DMS 273 treated with DMSO at 0.1 percent for 48 hours (cell line): ENCODE data around the gene CCNYL1.
"Not testable (repeated sequence)": the region's sequence is repeated elsewhere in the genome, so short reads cannot be mapped to it uniquely, and the experiment has no call there.

Source experiments
- DNase-seq: peaks from one replicate; lab custom pipeline; 2025; lab: John Stamatoyannopoulos, UW

CCNYL1 gene

DNA sequence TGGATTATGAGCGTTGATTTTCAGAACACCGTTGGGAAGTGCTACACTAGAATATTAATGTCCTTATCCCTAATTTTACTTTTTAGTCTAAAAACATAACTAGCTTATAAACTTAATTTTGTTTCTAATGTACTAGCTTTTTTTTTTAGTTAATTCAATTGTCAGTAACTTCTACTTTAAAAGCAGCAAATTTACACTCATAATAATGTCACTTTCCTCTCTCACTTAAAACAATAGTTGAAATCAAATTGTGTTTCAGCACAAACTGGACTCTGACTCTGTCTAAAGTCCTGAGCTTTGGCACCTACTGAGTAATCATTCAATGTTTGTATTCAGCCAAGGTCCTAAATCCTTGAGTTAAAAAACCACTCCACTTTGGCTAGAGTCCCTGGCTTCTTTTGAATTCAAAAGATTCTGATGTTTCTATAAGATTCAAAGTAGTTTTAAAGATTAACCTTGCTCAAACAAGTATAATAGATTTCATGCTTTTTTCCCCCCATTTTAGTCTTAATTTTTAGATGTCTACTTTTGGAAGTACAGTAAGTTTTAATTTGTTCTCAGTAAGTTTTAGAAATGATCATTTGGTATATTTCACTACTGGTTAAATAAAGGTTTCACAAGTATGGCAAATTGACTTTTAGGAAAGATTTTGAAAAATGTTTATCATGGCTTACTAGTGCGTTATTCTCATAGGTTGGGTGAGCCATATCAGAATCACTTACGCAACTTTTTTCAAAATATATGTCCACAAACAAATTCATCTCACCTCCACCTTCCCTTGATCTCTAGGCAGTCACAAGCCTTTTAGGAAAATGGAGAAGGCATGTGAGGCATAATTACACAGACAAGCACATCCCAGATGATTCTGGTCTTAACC, 23.4 kb downstream of the CCNYL1 start:
- no peak for DNase-seq

DNA sequence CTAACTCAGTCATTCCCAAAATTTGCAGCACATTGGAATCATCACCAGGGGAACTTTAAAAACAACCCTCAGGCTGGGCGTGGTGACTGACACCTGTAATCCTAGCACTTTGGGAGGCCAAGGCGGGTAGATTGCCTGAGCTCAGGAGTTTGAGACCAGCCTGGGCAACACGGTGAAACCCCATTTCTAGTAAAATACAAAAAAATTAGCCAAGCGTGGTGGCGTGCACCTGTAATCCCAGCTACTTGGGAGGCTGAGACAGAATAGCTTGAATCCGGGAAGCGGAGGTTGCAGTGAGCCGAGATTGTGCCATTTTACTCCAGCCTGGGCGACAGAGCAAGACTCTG, 24.0 kb downstream of the CCNYL1 start:
- DNase-seq, result not testable (repeated sequence)

DNA sequence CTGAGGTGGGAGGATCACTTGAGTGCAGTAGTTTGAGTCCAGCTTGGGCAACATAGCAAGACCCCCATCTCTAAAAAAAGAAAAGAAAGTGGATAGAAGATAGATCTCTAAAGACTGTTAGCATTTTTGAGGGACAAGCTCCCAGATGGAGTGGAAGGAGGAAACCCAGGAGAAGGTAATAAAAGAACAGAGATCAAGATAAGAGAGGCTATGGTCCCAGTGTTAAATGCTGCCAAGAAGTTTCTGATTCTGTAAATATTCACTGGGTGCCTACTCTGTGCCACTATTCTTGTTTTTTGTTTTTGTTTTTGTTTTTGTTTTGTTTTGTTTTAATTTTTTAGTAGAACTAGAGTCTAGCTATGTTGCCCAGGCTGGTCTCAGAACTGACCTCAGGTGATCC, 32.1 kb downstream of the CCNYL1 start:
- no peak for DNase-seq

DNA sequence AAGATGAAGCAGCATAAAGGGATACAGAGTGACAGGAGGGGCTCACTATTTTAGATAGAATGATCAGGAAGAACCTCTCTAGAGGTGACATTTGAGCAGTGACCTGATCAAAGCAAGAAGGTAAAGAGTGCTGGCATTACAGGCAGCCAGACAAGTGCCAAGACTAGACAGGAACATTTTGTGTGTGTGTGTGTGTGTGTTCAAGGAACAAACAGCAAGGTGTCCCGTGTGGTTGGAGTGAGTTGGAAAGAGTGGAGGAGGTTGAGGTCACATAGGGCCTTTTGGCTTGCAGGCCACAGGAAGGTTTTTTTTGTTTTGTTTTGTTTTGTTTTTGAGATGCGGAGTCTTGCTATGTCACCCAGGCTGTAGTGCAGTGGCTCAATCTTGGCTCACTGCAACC, 32.6 kb downstream of the CCNYL1 start:
- no peak for DNase-seq

DNA sequence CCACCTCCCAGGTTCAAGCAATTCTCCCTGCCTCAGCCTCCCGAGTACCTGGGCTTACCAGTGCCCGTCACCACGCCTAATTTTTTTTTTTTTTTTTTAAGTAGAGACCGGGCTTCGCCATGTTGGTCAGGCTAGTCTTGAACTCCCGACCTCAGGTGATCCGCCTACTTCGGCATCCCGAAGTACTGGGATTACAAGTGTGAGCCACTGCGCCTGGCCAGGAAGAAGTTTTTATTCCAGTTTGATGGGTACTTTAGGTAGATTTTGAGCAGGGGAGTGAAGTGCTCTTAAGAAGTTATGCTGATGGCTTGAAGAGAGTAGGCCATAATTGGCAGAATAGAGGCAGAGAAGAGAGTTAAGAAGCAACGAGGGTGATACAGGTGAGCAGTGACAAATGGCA, 33.0 kb downstream of the CCNYL1 start:
- DNase-seq, result no peak

DNA sequence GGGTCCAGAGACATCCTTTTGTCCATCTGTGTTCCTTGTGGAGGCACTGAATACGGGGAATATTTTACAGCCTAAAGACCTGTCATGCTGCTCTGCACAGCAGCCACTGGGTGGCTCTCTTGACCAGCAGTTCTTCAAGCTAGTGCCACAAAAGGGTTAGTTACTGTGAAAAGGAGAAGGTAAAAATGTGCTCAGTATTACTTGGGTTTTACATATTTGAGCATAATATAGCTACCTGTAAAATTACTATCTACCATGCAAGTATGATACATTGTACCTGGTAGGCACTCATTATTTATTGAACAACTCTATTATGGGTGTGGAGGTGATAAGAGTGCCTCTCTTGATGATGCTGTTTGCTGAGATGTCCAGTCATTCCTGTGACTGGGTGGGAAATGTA, 34.7 kb downstream of the CCNYL1 start:
- DNase-seq, result peak; percentile 13

DNA sequence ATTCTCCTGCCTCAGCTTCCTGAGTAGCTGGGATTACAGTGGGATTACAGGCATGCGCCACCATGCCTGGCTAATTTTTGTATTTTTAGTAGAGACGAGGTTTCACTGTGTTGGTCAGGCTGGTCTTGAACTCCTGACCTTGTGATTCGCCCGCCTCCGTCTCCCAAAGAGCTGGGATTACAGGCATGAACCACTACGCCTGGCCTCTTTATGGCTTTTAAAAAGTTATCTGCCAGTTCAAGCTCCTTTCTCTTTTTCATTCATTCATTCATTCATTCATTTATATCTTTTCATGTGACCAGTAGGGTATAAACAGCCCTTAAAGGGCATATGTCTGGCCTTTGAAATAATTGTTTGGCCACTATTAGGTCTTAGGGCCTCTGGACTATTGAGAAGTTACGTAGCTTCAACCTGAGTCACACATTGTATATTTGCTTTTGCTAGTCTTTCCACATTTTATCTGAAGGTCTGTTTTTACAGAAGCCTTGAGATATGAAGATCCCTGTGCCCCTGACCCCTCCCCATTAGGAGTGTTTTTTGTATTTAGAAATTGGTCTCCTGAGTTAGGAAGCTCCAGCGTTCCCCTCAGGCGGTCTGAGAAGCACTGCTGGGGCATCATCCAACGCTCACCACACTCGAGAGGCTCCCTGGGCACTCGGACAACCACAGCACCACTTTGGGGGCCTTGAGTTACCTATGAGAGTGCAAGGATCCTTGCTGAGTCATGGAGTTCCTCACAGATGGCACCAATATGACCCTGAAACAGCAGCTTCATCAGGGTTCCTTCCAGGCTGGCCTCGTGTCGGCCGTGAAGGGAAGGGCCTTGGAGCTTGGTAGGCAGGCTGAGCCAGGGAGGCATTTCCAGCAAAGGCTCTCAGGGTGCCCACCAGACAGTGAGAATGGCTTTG, 36.5 kb downstream of the CCNYL1 start:
- no peak for DNase-seq

DNA sequence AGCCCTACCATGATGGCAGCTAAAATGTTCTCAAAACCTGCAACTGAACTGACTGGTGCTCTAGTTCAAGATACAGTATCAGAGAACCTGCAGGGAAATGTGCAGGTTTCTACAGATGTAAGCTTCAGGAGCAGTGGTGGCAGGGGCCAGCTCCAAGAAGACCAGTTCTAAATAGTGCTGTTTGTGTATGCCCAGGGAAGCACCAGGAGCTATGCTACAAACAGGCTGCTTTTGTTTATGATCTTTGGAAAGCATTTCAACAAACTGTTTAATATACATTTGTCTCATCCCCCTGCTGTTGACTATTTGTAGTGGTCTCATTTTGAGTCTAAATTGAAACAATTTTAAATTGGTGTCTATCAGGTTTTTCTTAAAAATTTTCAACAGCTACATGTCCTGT, 37.6 kb downstream of the CCNYL1 start:
- no peak for DNase-seq

DNA sequence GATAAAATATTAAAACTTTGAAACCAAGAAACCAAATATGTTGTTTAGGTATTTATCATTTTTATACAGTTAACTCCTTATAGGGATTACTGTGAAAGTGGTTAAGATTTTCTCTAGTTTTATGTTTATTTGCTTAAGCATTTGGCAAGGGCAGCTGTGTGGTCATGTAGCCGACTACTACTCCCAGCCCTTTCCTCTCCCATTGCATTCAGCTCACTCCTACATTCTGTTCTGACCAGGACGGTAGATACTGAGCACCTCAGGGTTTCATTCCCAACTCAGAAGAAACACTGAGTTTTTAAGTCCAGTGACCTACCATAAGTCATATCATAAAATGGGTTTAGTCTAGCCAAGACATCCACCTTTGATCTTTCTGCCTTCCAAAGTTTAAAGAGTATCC, 38.4 kb downstream of the CCNYL1 start:
- no peak for DNase-seq

DNA sequence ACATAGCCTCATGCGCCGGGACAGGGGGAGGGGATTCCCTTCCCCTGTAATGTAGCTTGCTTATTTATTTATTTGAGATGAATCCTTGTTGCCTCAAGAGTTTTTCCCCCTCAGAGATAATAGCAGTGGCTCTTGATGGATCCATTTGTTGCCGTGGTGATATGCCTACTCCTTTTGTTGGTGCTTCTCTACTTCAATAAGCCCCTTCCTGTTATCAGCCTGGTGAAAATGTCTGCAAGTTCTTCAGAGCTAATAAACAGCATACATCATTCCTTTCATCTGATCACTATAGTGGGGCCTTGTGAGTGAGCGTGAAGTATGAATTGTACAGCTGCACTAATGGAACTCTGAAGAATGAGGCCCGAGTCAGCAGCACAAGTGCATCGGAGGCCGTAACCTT, 38.9 kb downstream of the CCNYL1 start:
- no peak for DNase-seq

DNA sequence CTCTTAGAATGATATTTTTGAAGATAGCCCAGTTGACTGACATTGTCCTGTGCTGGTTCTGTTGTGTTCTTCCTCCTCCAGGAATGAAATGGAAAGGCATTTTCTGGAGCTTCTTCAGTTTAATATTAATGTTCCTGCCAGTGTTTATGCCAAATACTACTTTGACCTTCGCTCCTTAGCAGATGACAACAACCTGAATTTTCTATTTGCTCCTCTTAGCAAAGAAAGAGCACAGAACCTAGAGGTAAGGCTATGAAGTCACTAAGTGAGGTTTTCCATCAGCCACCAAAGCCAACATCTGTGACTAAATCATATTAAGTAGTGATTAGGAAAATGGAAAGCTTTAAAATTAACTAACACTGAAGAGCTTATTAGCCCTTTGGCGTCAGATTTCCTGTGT, 39.4 kb downstream of the CCNYL1 start:
- no peak for DNase-seq

DNA sequence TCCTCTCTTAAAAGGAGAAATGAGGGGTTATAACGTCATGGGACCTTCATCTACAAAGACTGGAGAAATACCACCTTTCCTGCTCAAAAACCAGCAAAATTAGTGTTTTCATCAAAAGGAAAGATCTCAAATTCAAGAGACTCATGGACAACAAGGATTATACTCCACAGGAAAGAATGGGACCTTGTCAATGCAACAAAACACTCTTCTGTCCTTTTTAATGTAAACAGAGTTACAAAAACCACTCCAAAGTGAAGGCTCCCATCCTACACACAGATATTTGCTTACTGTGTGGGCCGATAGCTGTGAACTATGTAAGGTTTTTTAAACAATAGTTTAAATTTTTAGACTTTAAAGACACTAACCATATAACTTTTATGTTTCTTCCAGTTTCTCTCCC, 42.2 kb downstream of the CCNYL1 start:
- not testable (repeated sequence) for DNase-seq

DNA sequence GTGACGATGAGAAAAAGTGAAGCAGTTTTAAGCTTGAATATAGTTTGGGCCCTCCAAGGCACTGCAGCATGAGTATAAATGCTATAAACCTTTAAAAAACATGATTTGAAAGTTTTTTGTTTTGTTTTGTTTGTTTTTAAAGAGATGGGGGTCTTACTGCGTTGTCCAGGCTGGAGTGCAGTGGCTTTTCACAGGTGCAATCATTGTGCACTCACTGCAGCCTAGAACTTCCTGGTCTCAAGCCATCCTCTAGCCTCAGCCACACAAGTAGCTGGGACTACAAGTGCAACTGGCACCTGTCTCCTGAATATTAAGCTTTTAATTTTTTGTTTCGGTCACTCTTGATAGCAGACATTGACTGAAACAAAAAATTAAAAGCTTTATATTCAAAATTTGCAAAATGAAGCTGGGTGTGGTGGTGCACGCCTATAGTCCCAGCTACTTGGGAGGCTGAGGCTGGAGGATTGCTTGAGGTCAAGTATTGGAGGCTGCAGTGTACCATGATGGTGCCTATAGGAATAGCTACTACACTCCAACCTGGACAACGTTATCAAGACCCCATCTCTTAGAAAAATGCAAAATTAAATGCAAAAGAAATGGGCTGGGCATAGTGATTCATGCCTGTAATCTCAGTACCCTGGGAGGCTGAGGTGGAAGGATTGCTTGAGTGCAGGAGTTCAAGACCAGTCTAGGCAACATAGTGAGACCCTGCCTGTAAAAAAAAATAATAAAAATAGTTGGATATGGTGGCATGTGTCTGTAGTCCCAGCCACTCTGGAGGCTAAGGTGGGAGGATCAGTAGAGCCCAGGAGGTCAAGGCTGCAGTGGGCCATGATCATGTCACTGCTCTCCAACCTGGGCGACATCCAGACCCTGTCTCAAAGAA, 43.3 kb downstream of the CCNYL1 start:
- no peak for DNase-seq

DNA sequence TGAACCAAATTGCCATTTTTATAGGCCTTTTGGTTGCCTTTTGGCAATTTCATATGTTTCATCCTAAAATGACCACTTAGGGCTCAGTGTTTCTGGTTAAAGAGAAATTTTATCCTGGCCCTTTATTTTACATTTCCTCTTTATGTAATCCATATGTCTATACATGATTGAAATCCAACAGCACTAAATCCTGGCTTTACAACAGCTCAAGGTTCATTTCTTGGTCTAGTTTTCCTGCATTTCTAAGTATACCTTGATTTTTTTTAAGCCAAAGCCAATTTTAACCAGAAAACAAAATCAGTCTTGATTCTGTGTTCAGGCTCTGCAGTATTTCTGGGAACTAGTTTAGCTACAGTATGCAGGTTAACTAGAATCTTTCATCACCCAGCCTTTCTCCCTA, 46.6 kb downstream of the CCNYL1 start:
- no peak for DNase-seq

DNA sequence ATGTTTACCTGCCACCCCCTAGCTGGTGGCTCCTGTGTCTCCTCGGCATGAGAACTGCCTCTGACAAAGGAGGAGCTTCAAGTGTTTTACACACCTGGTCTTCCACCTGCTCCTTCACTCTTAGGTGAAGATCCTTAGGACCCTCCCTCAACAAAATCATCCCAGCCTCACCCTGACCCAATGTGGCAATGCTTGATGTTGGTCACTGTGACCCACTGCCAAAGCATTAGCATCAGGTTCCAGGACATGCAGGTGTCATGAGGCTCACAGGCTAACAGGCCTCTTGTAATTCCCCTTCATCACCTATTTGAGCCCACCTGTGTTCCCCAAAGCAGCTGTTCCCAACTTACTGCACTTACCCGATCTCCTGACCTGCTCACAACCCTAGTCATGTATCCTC, 48.5 kb downstream of the CCNYL1 start:
- DNase-seq, result no peak

DNA sequence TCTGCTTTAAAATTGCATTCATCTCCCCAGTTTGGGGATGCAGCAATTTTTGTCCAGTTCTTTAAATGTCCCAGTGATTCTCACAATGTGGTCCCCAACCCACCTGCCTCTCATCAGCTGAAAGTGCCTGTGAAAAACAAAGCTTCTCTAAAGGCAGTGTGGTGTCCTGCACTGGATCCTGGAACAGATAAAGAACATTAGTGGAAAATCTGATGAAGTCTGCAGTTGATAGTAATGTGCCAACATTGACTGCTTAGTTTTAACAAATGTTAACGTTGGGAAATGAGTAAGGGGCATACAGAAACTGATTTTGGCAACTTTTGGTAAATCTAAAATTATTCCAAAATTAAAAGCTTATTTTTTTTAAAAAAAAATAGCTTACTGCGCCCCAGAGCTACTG, 49.0 kb downstream of the CCNYL1 start:
- no peak for DNase-seq

DNA sequence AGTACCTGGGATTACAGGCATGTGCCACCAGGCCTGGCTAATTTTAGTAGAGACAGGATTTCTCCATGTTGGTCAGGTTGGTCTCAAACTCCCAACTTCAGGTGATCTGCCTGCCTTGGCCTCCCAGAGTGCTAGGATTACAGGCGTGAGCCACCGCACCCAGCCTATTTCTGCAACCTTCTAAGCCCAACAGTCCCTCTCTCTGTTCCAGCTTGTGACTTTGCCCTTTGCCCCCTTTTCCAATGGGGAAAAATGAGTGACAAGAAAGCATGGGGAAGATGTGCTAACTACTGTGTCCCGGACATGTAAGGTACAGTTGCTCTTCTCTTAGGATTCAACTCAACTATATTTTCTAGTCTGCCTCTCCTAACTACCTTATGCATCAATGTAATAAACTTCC, 50.0 kb downstream of the CCNYL1 start:
- DNase-seq, result not testable (repeated sequence)

DNA sequence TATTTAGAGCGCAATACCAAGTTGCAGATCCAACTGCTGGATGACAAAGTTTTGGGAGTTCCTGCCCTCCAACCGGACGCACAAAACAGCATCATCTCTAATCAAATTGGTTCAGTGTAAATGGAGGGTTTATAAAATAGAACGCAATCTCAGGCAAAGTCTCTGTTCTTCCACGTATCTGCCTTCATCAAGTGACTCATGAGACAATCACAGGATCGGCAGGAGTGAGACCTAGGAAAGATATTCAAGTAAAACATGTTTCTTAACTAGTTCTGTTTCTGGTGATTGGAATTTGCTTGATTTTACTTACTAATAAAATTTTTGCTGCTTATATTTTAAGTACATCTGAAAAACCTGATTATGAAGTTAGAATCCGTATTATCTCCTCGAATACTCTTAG, 50.7 kb downstream of the CCNYL1 start:
- no peak for DNase-seq

DNA sequence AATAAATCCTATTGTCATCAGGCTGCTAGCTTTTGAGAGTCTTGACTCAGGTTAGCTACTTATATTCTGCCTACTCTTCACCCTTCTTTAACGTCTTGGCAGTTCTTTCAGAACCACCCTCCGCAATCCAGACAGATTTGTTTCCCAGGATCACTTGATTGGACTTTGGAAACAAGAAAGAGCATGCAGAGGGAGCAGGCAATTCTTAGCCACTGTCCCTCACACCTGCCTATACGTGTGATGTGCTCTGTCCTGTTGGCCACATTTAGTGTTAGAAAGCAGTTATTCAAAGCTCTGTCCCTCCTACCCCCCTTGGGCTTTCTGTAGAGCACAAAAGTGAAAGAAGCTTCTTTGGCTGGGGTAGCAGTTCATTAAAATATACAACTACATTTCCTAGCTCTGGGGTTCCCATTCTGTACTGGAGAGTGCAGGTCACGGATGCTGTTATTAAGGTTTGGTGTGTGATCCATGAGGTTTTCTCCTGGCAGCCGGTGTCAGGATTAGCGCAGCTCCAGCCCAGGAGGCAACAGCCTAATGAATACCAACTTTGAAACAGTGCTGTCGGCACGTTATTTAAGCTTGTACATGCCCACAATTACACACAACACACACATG, 52.0 kb downstream of the CCNYL1 start:
- DNase-seq, result no peak

DNA sequence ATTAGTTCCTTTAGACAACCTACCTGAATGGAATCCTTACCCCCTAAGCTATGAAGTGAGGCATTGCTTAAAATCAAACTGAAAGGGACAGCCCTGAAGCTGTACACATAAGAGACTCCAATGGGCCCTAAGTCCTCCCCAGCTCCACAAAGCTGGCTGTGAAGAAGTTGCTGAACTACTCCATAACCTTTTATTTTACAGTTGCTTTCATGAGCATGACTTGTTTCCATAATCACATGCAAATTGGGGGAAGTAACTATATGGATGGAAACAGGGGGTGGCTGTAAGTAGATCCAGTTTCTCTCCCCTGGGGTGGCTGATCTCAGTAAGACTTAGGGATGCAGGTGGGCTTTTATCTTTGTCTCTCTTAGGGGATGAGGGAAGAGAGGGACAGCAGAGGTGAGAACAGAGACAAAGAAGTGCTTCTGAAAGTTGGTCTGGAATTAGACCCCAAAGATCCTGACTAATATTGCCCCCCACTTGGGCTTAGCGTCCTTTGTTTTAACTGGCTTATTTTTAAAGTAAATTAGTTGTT, 52.7 kb downstream of the CCNYL1 start:
- no peak for DNase-seq

DNA sequence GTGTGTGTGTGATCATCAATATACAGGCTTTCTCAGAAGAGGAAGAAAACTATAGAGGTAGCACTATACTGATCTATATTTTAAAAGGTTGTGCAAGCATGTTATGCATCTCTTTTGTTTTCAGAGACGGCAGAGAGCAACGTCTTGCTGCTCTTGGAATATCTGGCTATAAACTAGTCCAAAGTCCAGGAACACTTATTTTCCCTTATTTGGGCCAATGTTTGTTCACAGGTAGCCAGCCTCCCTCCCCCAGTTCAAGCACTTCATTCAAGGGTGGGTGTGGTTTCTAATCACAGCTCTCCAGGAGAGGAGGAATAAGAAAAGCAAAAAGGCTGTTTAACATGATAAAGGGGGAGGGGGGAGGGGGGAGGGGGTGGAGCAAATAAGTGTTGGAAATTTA, 54.1 kb downstream of the CCNYL1 start:
- no peak for DNase-seq
